Measurements from ENCODE around the gene CCDC178.

Gene CCDC178

GRCh38 chr18:33157893-33158292, 282.6 kb downstream of the CCDC178 start:
- TF ChIP-seq, protein P1, sequence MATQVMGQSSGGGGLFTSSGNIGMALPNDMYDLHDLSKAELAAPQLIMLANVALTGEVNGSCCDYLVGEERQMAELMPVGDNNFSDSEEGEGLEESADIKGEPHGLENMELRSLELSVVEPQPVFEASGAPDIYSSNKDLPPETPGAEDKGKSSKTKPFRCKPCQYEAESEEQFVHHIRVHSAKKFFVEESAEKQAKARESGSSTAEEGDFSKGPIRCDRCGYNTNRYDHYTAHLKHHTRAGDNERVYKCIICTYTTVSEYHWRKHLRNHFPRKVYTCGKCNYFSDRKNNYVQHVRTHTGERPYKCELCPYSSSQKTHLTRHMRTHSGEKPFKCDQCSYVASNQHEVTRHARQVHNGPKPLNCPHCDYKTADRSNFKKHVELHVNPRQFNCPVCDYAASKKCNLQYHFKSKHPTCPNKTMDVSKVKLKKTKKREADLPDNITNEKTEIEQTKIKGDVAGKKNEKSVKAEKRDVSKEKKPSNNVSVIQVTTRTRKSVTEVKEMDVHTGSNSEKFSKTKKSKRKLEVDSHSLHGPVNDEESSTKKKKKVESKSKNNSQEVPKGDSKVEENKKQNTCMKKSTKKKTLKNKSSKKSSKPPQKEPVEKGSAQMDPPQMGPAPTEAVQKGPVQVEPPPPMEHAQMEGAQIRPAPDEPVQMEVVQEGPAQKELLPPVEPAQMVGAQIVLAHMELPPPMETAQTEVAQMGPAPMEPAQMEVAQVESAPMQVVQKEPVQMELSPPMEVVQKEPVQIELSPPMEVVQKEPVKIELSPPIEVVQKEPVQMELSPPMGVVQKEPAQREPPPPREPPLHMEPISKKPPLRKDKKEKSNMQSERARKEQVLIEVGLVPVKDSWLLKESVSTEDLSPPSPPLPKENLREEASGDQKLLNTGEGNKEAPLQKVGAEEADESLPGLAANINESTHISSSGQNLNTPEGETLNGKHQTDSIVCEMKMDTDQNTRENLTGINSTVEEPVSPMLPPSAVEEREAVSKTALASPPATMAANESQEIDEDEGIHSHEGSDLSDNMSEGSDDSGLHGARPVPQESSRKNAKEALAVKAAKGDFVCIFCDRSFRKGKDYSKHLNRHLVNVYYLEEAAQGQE (IDR thresholded peaks at IDR 0.05; ENCODE audit: low read depth), result no peak

GRCh38 chr18:33156906-33157470, 283.5 kb downstream of the CCDC178 start:
- TF ChIP-seq EP300 (IDR thresholded peaks at IDR 0.05; ENCODE audit: borderline replicate concordance) (no peak), USF1 (IDR thresholded peaks at IDR 0.05) (no peak), CEBPB (IDR thresholded peaks at IDR 0.05) (no peak), NFIC (IDR thresholded peaks at IDR 0.05) (no peak), CREB1 (IDR thresholded peaks at IDR 0.05; ENCODE audit: low read depth) (no peak), RAD21 (IDR thresholded peaks at IDR 0.05; ENCODE audit: low read depth) (no peak), YY1 (IDR thresholded peaks at IDR 0.05; ENCODE audit: low read depth) (no peak), TCF12 (IDR thresholded peaks at IDR 0.05; ENCODE audit: low read depth) (no peak), TAF1 (IDR thresholded peaks at IDR 0.05; ENCODE audit: low read depth) (no peak), EGR1 (IDR thresholded peaks at IDR 0.05) (no peak), ZBTB7A (IDR thresholded peaks at IDR 0.05; ENCODE audit: low read depth) (no peak), FOXM1 (IDR thresholded peaks at IDR 0.05; ENCODE audit: borderline replicate concordance, low read depth) (no peak), TEAD4 (IDR thresholded peaks at IDR 0.05) (no peak)
- TF ChIP-seq, protein P1 (IDR thresholded peaks at IDR 0.05; ENCODE audit: low read depth), result no peak
- TF ChIP-seq, protein P2, sequence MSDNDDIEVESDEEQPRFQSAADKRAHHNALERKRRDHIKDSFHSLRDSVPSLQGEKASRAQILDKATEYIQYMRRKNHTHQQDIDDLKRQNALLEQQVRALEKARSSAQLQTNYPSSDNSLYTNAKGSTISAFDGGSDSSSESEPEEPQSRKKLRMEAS (IDR thresholded peaks at IDR 0.05), result no peak

DNA sequence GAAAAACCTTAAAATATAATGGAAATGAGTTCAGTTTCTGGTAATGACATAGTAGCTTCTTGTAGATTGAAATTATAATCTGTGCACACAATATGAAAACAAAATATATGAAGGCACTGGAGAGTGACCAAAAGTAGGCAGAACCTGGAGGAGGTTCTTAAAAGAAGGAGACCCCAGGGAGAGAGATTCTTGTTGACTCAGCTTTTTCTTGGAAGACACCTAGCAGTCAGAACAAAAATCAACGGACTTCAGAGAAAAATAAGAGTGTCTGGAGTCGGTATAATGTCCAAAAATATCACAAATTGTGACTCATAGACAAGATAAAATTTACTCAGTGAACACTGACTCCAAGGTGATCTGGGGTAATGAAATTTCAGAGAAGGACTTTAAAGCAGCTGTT, 286.5 kb downstream of the CCDC178 start:
- TF ChIP-seq EP300 (IDR thresholded peaks at IDR 0.05; ENCODE audit: borderline replicate concordance) (no peak), TAF1 (IDR thresholded peaks at IDR 0.05; ENCODE audit: low read depth) (no peak), CREB1 (IDR thresholded peaks at IDR 0.05; ENCODE audit: low read depth) (no peak)

- TF ChIP-seq CREB1 (IDR thresholded peaks at IDR 0.05; ENCODE audit: low read depth) (no peak), RAD21 (IDR thresholded peaks at IDR 0.05; ENCODE audit: low read depth) (no peak), EP300 (IDR thresholded peaks at IDR 0.05; ENCODE audit: borderline replicate concordance) (no peak), ZBTB7A (IDR thresholded peaks at IDR 0.05; ENCODE audit: low read depth) (no peak), FOXM1 (IDR thresholded peaks at IDR 0.05; ENCODE audit: borderline replicate concordance, low read depth) (no peak), CEBPB (IDR thresholded peaks at IDR 0.05) (no peak), NFIC (IDR thresholded peaks at IDR 0.05) (no peak), TEAD4 (IDR thresholded peaks at IDR 0.05) (no peak), USF1 (IDR thresholded peaks at IDR 0.05) (no peak), EGR1 (IDR thresholded peaks at IDR 0.05) (no peak), TAF1 (IDR thresholded peaks at IDR 0.05; ENCODE audit: low read depth) (no peak), YY1 (IDR thresholded peaks at IDR 0.05; ENCODE audit: low read depth) (no peak), TCF12 (IDR thresholded peaks at IDR 0.05; ENCODE audit: low read depth) (no peak)
- TF ChIP-seq, protein P2 (IDR thresholded peaks at IDR 0.05), result no peak
- TF ChIP-seq, protein P1 (IDR thresholded peaks at IDR 0.05; ENCODE audit: low read depth), result no peak
Observed at GRCh38 chr18:33152376-33152775, 288.1 kb downstream of the CCDC178 start.

- TF ChIP-seq EP300 (IDR thresholded peaks at IDR 0.05; ENCODE audit: borderline replicate concordance) (no peak), TCF12 (IDR thresholded peaks at IDR 0.05; ENCODE audit: low read depth) (no peak), YY1 (IDR thresholded peaks at IDR 0.05; ENCODE audit: low read depth) (no peak), EGR1 (IDR thresholded peaks at IDR 0.05) (no peak), RAD21 (IDR thresholded peaks at IDR 0.05; ENCODE audit: low read depth) (no peak), FOXM1 (IDR thresholded peaks at IDR 0.05; ENCODE audit: borderline replicate concordance, low read depth) (no peak), CEBPB (IDR thresholded peaks at IDR 0.05) (no peak), TAF1 (IDR thresholded peaks at IDR 0.05; ENCODE audit: low read depth) (no peak), USF1 (IDR thresholded peaks at IDR 0.05) (no peak), CREB1 (IDR thresholded peaks at IDR 0.05; ENCODE audit: low read depth) (no peak), NFIC (IDR thresholded peaks at IDR 0.05) (no peak), ZBTB7A (IDR thresholded peaks at IDR 0.05; ENCODE audit: low read depth) (no peak), TEAD4 (IDR thresholded peaks at IDR 0.05) (no peak)
- TF ChIP-seq, protein P2 (IDR thresholded peaks at IDR 0.05), result no peak
- TF ChIP-seq, protein P1 (IDR thresholded peaks at IDR 0.05; ENCODE audit: low read depth), result no peak
Observed at GRCh38 chr18:33146014-33146413, 294.5 kb downstream of the CCDC178 start.
